ENCODE results near the gene FAF2.

- TF ChIP-seq, protein P1, sequence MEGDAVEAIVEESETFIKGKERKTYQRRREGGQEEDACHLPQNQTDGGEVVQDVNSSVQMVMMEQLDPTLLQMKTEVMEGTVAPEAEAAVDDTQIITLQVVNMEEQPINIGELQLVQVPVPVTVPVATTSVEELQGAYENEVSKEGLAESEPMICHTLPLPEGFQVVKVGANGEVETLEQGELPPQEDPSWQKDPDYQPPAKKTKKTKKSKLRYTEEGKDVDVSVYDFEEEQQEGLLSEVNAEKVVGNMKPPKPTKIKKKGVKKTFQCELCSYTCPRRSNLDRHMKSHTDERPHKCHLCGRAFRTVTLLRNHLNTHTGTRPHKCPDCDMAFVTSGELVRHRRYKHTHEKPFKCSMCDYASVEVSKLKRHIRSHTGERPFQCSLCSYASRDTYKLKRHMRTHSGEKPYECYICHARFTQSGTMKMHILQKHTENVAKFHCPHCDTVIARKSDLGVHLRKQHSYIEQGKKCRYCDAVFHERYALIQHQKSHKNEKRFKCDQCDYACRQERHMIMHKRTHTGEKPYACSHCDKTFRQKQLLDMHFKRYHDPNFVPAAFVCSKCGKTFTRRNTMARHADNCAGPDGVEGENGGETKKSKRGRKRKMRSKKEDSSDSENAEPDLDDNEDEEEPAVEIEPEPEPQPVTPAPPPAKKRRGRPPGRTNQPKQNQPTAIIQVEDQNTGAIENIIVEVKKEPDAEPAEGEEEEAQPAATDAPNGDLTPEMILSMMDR (IDR thresholded peaks at IDR 0.05) = no peak
- TF ChIP-seq POLR2A (IDR thresholded peaks at IDR 0.05) = no peak
These were observed 37.0 kb downstream of the FAF2 start for GRCh38 chr5:176485176-176485575.
